CD4-positive, alpha-beta T cell treated with Interferon gamma for 1 hour (primary cell): Measurements from ENCODE around the gene TRIP6.

Source experiments
- DNase-seq: peaks from one replicate; pipeline ENCODE4 v3.0.0-alpha.2; 2020

Gene TRIP6

GRCh38 chr7:100891568-100892247 lies 24.5 kb downstream of the TRIP6 start:
- DNase-seq, result no peak

- DNase-seq, result no peak
Observed at GRCh38 chr7:100892364-100893317, 25.5 kb downstream of the TRIP6 start.

- DNase-seq, result no peak
Observed at GRCh38 chr7:100893318-100893895, 26.2 kb downstream of the TRIP6 start.

GRCh38 chr7:100893910-100894721 lies 26.9 kb downstream of the TRIP6 start:
- no peak for DNase-seq

GRCh38 chr7:100894860-100895700 lies 27.9 kb downstream of the TRIP6 start:
- DNase-seq, result peak; percentile 42

- no peak for DNase-seq
Observed at GRCh38 chr7:100895701-100895955, 28.4 kb downstream of the TRIP6 start, which contains the start of gene ACHE. Gene ACHE, minus strand, starts transcription at chr7:100895888. Its CDS starts 1,656 bp downstream, at chr7:100894232.

GRCh38 chr7:100895956-100896731 lies 29.0 kb downstream of the TRIP6 start:
- DNase-seq, result peak; percentile 56

GRCh38 chr7:100896732-100897608 lies 29.8 kb downstream of the TRIP6 start:
- DNase-seq, result peak; percentile 53

- DNase-seq, result no peak
Observed at GRCh38 chr7:100897772-100898454, 30.7 kb downstream of the TRIP6 start.

GRCh38 chr7:100899432-100899831 lies 32.2 kb downstream of the TRIP6 start:
- no peak for DNase-seq

GRCh38 chr7:100900978-100901377 lies 33.8 kb downstream of the TRIP6 start:
- no peak for DNase-seq

GRCh38 chr7:100901921-100902332 lies 34.7 kb downstream of the TRIP6 start:
- no peak for DNase-seq

- no peak for DNase-seq
Observed at GRCh38 chr7:100902638-100903037, 35.5 kb downstream of the TRIP6 start.

- no peak for DNase-seq
Observed at GRCh38 chr7:100908512-100908911, 41.3 kb downstream of the TRIP6 start.

- peak; percentile 43 for DNase-seq
Observed at GRCh38 chr7:100910443-100910842, 43.3 kb downstream of the TRIP6 start.

- no peak for DNase-seq
Observed at GRCh38 chr7:100911484-100911883, 44.3 kb downstream of the TRIP6 start.

- DNase-seq, result no peak
Observed at GRCh38 chr7:100914208-100914878, 47.2 kb downstream of the TRIP6 start.

- DNase-seq, result peak; percentile 49
Observed at GRCh38 chr7:100914879-100915447, 47.8 kb downstream of the TRIP6 start.
